ENCODE results near the gene ZDHHC7.
A peak's percentile ranks its signal among the peaks of the same experiment; 100 is the strongest.
"Not testable (repeated sequence)": the region's sequence is repeated elsewhere in the genome, so short reads cannot be mapped to it uniquely, and the experiment has no call there.

Gene ZDHHC7

GRCh38 chr16:84938616-84939015 lies 72.7 kb downstream of the ZDHHC7 start:
- DNase-seq (ENCODE audit: low read depth in 2 of 2) = not testable (repeated sequence)

GRCh38 chr16:84937196-84938005 lies 73.9 kb downstream of the ZDHHC7 start:
- no peak for DNase-seq (ENCODE audit: low read depth in 2 of 2)

GRCh38 chr16:84933774-84934631 lies 77.3 kb downstream of the ZDHHC7 start:
- DNase-seq (ENCODE audit: low read depth in 2 of 2) = no peak

GRCh38 chr16:84932681-84933080 lies 78.7 kb downstream of the ZDHHC7 start:
- DNase-seq (ENCODE audit: low read depth in 2 of 2) = no peak

GRCh38 chr16:84931506-84931905 lies 79.8 kb downstream of the ZDHHC7 start:
- no peak for DNase-seq (ENCODE audit: low read depth in 2 of 2)

- DNase-seq (ENCODE audit: low read depth in 2 of 2) = no peak
These were observed 80.2 kb downstream of the ZDHHC7 start for GRCh38 chr16:84931107-84931494.

- no peak for DNase-seq (ENCODE audit: low read depth in 2 of 2)
These were observed 80.8 kb downstream of the ZDHHC7 start for GRCh38 chr16:84930298-84931106.

GRCh38 chr16:84929421-84930297 lies 81.7 kb downstream of the ZDHHC7 start:
- DNase-seq (ENCODE audit: low read depth in 2 of 2) = no peak

- no peak for DNase-seq (ENCODE audit: low read depth in 2 of 2)
These were observed 82.5 kb downstream of the ZDHHC7 start for GRCh38 chr16:84928679-84929420.

GRCh38 chr16:84927621-84928591 lies 83.4 kb downstream of the ZDHHC7 start:
- no peak for DNase-seq (ENCODE audit: low read depth in 2 of 2)

- no peak for DNase-seq (ENCODE audit: low read depth in 2 of 2)
These were observed 84.9 kb downstream of the ZDHHC7 start for GRCh38 chr16:84926462-84926861.

- no peak for DNase-seq (ENCODE audit: low read depth in 2 of 2)
These were observed 85.5 kb downstream of the ZDHHC7 start for GRCh38 chr16:84925773-84926372.

GRCh38 chr16:84925092-84925772 lies 86.1 kb downstream of the ZDHHC7 start:
- DNase-seq (ENCODE audit: low read depth in 2 of 2) = peak; percentile 34 to 35

- no peak for DNase-seq (ENCODE audit: low read depth in 2 of 2)
These were observed 86.8 kb downstream of the ZDHHC7 start for GRCh38 chr16:84924331-84925091.

Data from stimulated activated CD8-positive, alpha-beta memory T cell treated with anti-CD3 and anti-CD28 coated beads, Interleukin-7, amount 100 ng/mL, for 4 hours (primary cell).